LHCN-M2 (cell line): ENCODE results near the gene OR4B1. TPM values are rescaled to one million over a fixed set of nuclear protein-coding genes. Genes with fewer than 3 reads are reported as not detected.

Experiments used
- DNase-seq: peaks from one replicate; pipeline ENCODE4 v3.0.0-alpha.2; 2012; ENCODE audit warnings: low read depth
- total RNA-seq: library from RNA; depleted of rRNA; stranded (reverse); fragments of >200 nt; gene quantifications from 2 replicates; pipeline ENCODE4 v1.2.3, GENCODE V29; 2014; rRNA removed

OR4B1 gene
- total RNA-seq, 1 experiment from 2014 or later: not detected

DNA sequence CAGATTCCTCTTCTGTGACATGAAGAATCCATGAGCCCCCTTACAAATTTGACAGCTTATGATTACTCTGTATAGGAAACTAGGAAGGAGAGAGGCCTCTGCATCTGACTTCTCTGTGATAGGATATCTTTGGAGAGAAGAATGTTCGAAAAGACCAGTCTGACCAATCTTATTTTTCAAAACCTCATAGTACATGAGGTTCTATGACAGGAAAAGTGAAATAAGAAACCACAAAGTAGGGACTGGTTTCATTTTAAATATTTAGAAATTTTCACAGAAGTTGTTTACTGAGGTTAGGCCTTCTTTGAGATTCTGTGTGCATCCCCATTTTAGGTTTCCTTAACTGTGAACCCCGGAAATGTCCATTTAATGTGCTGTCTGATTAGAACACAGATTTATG lies 45.0 kb downstream of the OR4B1 start:
- no peak for DNase-seq

DNA sequence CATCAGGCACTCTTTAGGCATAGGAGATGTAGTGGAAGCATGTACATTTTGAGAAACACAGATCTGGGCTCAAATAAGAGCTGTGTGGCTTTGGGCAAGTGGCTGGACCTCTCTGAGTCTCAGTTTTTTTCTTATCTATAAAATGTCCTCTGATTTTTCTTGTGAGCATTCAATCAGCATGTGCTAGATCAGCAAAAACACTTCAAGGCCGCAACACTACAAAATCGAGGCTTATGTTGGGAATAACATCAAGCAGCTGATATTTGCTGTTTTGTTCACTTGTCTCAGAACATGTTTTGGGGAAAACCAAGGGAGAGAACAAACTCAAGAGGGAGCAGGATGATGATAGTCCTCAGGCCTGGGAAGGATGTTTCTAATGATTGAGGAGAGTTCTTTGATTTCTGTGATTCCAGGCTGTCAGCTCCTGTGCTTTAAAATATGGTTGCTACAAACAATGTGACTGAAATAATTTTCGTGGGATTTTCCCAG lies 46.9 kb downstream of the OR4B1 start, which contains the start of gene OR4X1:
Gene OR4X1 (plus strand): TSS at position 439 of the 489 bp plus-strand sequence. CDS start 0 bp downstream, at position 439.
- no peak for DNase-seq

Other genes starting within 250 kb of the OR4B1 start
- 1.4 and 8.0 TPM in 2 replicates for gene PTPRJ, start 236.3 kb upstream of the OR4B1 start, total RNA-seq
- gene OR4X2, start 28.3 kb downstream of the OR4B1 start, total RNA-seq: not detected in 2 replicates
- gene OR4X1, start 47.1 kb downstream of the OR4B1 start, total RNA-seq: not detected in 2 replicates
- gene OR4S1, start 89.4 kb downstream of the OR4B1 start, total RNA-seq: not detected in 2 replicates
- gene OR4C3, start 108.1 kb downstream of the OR4B1 start, total RNA-seq: not detected in 2 replicates
- not detected in 2 replicates for gene OR4C5, start 149.7 kb downstream of the OR4B1 start, total RNA-seq